ENCODE data around the gene TMEM59L.

DNA sequence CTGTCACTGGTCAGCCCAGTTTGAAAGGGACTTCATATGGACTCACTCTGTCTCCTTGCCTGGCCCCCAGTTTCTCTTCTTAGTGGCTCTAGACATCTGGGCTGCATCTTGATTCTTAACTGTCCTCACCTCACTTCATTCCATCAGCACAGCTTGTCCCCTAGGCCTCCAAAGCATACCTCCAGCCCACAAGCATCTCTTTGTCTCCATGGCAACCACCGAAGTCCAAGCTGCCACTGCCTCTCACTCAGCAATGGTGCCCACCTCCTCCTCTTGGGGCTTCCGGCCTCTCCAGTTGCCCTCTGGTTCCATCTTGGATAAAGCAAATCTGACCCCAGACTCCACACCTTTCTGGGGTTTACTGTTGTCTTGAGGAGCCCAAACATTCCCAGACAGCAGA, 14.2 kb downstream of the TMEM59L start:
- TF ChIP-seq, protein P1, sequence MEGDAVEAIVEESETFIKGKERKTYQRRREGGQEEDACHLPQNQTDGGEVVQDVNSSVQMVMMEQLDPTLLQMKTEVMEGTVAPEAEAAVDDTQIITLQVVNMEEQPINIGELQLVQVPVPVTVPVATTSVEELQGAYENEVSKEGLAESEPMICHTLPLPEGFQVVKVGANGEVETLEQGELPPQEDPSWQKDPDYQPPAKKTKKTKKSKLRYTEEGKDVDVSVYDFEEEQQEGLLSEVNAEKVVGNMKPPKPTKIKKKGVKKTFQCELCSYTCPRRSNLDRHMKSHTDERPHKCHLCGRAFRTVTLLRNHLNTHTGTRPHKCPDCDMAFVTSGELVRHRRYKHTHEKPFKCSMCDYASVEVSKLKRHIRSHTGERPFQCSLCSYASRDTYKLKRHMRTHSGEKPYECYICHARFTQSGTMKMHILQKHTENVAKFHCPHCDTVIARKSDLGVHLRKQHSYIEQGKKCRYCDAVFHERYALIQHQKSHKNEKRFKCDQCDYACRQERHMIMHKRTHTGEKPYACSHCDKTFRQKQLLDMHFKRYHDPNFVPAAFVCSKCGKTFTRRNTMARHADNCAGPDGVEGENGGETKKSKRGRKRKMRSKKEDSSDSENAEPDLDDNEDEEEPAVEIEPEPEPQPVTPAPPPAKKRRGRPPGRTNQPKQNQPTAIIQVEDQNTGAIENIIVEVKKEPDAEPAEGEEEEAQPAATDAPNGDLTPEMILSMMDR (IDR thresholded peaks at IDR 0.05; ENCODE audit: poor library complexity), result no peak
- TF ChIP-seq EZH2 (IDR thresholded peaks at IDR 0.05; ENCODE audit: borderline replicate concordance), result no peak
